HEK293 (cell line): ENCODE data around the gene SELENOS.

ENCODE experiments used
- CTCF ChIA-PET: fragments of 350-600 bp; formaldehyde crosslinking; extraction: SDS; loops from one replicate; lab custom pipeline; 2021; ENCODE audit warnings: antibody characterized with exemption; lab: Yijun Ruan, JAX
- POLR2A ChIA-PET: fragments of 300-600 bp; formaldehyde crosslinking; extraction: SDS; loops from one replicate; lab custom pipeline; 2020; ENCODE audit warnings: antibody characterized with exemption, inconsistent platforms; lab: Yijun Ruan, JAX
- H3K27ac ChIP-seq: fragments of 200-500 bp; sonication (Bioruptor generic); 2 replicates; pipeline ENCODE4 v1.5.1; 2014; ENCODE audit warnings: low read depth, low read length, control low read depth, inconsistent platforms; ENCODE audit errors: extremely low read depth
- H3K36me3 ChIP-seq, 2 experiments: fragments of 200-500 bp in 1 of 2; sonication (Bioruptor generic) in 1 of 2; 1 replicate in 1 of 2; 2 replicates in 1 of 2; pipeline ENCODE4 v1.5.1; 2014 to 2017; ENCODE audit warnings: inconsistent platforms in 2 of 2, low read length in 2 of 2; ENCODE audit not compliant: control insufficient read depth in 2 of 2, insufficient read depth in 1 of 2
- H3K4me1 ChIP-seq: fragments of 200-500 bp; sonication (Bioruptor generic); 2 replicates; pipeline ENCODE4 v1.5.1; 2014; ENCODE audit warnings: mild to moderate bottlenecking, low read length, inconsistent platforms; ENCODE audit not compliant: control insufficient read depth, insufficient read depth
- H3K4me3 ChIP-seq: 2 replicates; pipeline ENCODE4 v1.5.1; 2011; ENCODE audit warnings: low read depth, mild to moderate bottlenecking, control low read depth, low read length, moderate library complexity
- H3K9me3 ChIP-seq: fragments of 200-500 bp; sonication (Bioruptor generic); 2 replicates; pipeline ENCODE4 v1.5.1; 2014; ENCODE audit warnings: low read depth, low read length, inconsistent platforms; ENCODE audit not compliant: control insufficient read depth, insufficient read depth
- FEZF1 ChIP-seq: fragments of 450-650 bp; formaldehyde crosslinking; IDR thresholded peaks from 2 replicates; pipeline ENCODE4 v1.5.1; 2016; ENCODE audit warnings: missing biosample characterization, missing genetic modification characterization
- IKZF3 ChIP-seq: fragments of 450-650 bp; IDR thresholded peaks from 2 replicates; pipeline ENCODE4 v1.5.0; 2018; ENCODE audit warnings: missing biosample characterization, mild to moderate bottlenecking, missing genetic modification characterization, moderate library complexity
- SCRT2 ChIP-seq: fragments of 450-650 bp; formaldehyde crosslinking; IDR thresholded peaks from 2 replicates; pipeline ENCODE4 v1.5.1; 2016; ENCODE audit warnings: missing biosample characterization, missing genetic modification characterization
- WT1 ChIP-seq: fragments of 450-650 bp; formaldehyde crosslinking; IDR thresholded peaks from 2 replicates; pipeline ENCODE4 v1.5.1; 2016; ENCODE audit warnings: missing biosample characterization, missing genetic modification characterization
- ZBTB17 ChIP-seq: fragments of 450-650 bp; formaldehyde crosslinking; IDR thresholded peaks from 2 replicates; pipeline ENCODE4 v1.5.1; 2016; ENCODE audit warnings: missing biosample characterization, missing genetic modification characterization
- ZBTB20 ChIP-seq: fragments of 450-650 bp; formaldehyde crosslinking; IDR thresholded peaks from 2 replicates; pipeline ENCODE4 v1.5.1; 2016; ENCODE audit warnings: missing biosample characterization, missing genetic modification characterization
- ZBTB48 ChIP-seq: fragments of 450-650 bp; formaldehyde crosslinking; IDR thresholded peaks from 2 replicates; pipeline ENCODE4 v1.5.1; 2016; ENCODE audit warnings: missing biosample characterization, missing genetic modification characterization
- ZEB2 ChIP-seq: fragments of 450-650 bp; formaldehyde crosslinking; IDR thresholded peaks from 2 replicates; pipeline ENCODE4 v1.5.1; 2016; ENCODE audit warnings: missing biosample characterization, missing genetic modification characterization
- ZFP69B ChIP-seq: fragments of 450-650 bp; formaldehyde crosslinking; IDR thresholded peaks from 2 replicates; pipeline ENCODE4 v1.5.1; 2016; ENCODE audit warnings: missing biosample characterization, missing genetic modification characterization
- ZNF140 ChIP-seq: fragments of 450-650 bp; formaldehyde crosslinking; IDR thresholded peaks from 2 replicates; pipeline ENCODE4 v1.5.1; 2016; ENCODE audit warnings: missing biosample characterization, missing genetic modification characterization
- ZNF184 ChIP-seq: fragments of 450-650 bp; IDR thresholded peaks from 2 replicates; pipeline ENCODE4 v1.5.1; 2018; ENCODE audit warnings: missing biosample characterization, mild to moderate bottlenecking, missing genetic modification characterization
- ZNF248 ChIP-seq: fragments of 450-650 bp; formaldehyde crosslinking; IDR thresholded peaks from 2 replicates; pipeline ENCODE4 v1.5.1; 2017; ENCODE audit warnings: missing biosample characterization, missing genetic modification characterization
- ZNF335 ChIP-seq: fragments of 450-650 bp; formaldehyde crosslinking; conservative IDR thresholded peaks from 2 replicates; pipeline ENCODE4 v1.5.1; 2016; ENCODE audit warnings: missing biosample characterization, missing genetic modification characterization
- ZNF341 ChIP-seq: fragments of 450-650 bp; formaldehyde crosslinking; IDR thresholded peaks from 2 replicates; pipeline ENCODE4; 2016; ENCODE audit warnings: low read depth, missing biosample characterization, missing genetic modification characterization
- ZNF354C ChIP-seq: fragments of 450-650 bp; formaldehyde crosslinking; IDR thresholded peaks from 2 replicates; pipeline ENCODE4 v1.5.1; 2016; ENCODE audit warnings: missing biosample characterization, missing genetic modification characterization, low read depth, borderline replicate concordance
- ZNF366 ChIP-seq: fragments of 450-650 bp; formaldehyde crosslinking; conservative IDR thresholded peaks from 2 replicates; pipeline ENCODE4 v1.5.1; 2016; ENCODE audit warnings: missing biosample characterization, missing genetic modification characterization
- ZNF433 ChIP-seq: fragments of 450-650 bp; formaldehyde crosslinking; IDR thresholded peaks from 2 replicates; pipeline ENCODE4 v1.5.1; 2016; ENCODE audit warnings: missing biosample characterization, missing genetic modification characterization, low read depth
- ZNF558 ChIP-seq: fragments of 450-650 bp; formaldehyde crosslinking; IDR thresholded peaks from 2 replicates; pipeline ENCODE4 v1.5.1; 2016; ENCODE audit warnings: missing biosample characterization, missing genetic modification characterization
- ZNF560 ChIP-seq: fragments of 450-650 bp; formaldehyde crosslinking; IDR thresholded peaks from 2 replicates; pipeline ENCODE4 v1.5.1; 2017; ENCODE audit warnings: missing biosample characterization, missing genetic modification characterization, borderline replicate concordance
- ZNF561 ChIP-seq: fragments of 450-650 bp; IDR thresholded peaks from 2 replicates; pipeline ENCODE4 v1.5.1; 2018; ENCODE audit warnings: missing biosample characterization, missing genetic modification characterization, borderline replicate concordance
- ZNF623 ChIP-seq: fragments of 450-650 bp; formaldehyde crosslinking; IDR thresholded peaks from 2 replicates; pipeline ENCODE4 v1.5.1; 2016; ENCODE audit warnings: missing biosample characterization, missing genetic modification characterization
- ZNF654 ChIP-seq: fragments of 450-650 bp; formaldehyde crosslinking; IDR thresholded peaks from 2 replicates; pipeline ENCODE4 v1.5.1; 2016; ENCODE audit warnings: low read depth, missing biosample characterization, missing genetic modification characterization
- ZNF701 ChIP-seq: fragments of 450-650 bp; formaldehyde crosslinking; IDR thresholded peaks from 2 replicates; pipeline ENCODE4 v1.5.1; 2016; ENCODE audit warnings: missing biosample characterization, missing genetic modification characterization
- ZNF768 ChIP-seq: fragments of 450-650 bp; formaldehyde crosslinking; IDR thresholded peaks from 2 replicates; pipeline ENCODE4 v1.5.1; 2018; ENCODE audit warnings: missing biosample characterization, mild to moderate bottlenecking, missing genetic modification characterization
- ZNF776 ChIP-seq: fragments of 450-650 bp; formaldehyde crosslinking; IDR thresholded peaks from 2 replicates; pipeline ENCODE4 v1.5.0; 2017; ENCODE audit warnings: missing biosample characterization, missing genetic modification characterization, borderline replicate concordance
- TF ChIP-seq, protein P1 (sequence below): fragments of 450-650 bp; formaldehyde crosslinking; IDR thresholded peaks from 2 replicates; pipeline ENCODE4 v1.5.1; 2016; ENCODE audit warnings: missing biosample characterization, missing genetic modification characterization
- TF ChIP-seq, protein P2 (sequence below): fragments of 450-650 bp; formaldehyde crosslinking; IDR thresholded peaks from 2 replicates; pipeline ENCODE4 v1.5.1; 2016; ENCODE audit warnings: missing biosample characterization, missing genetic modification characterization
- TF ChIP-seq, protein P3 (sequence below): fragments of 450-650 bp; formaldehyde crosslinking; IDR thresholded peaks from 2 replicates; pipeline ENCODE4 v1.5.1; 2016; ENCODE audit warnings: missing biosample characterization, missing genetic modification characterization

Gene SELENOS

DNA sequence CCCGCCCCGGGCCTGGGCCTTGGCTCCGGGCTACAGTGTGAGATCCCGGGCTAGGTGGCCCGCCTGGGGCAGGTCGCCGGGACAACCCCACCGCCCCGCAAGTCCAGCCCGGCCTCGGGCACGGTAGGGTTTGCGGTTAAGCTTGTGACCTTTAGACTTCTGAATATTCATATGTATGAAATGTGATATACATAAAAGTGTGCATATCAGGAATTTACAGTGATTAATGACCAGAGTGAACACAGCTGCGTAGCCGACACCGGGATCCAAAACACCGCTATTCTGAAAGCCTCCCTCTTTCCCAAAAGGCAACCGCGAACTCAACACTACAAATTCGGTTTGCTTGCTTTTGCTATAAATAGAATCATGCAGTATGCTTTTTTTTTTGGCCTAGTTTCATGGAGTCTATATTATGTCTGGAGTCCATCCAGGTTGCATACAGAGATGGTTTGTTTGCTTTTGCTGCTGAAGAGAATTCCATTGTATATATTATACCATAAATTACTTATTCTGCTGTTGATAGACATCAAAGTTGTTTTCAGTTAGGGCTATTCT lies 18.4 kb upstream of the SELENOS start (continued):
- TF ChIP-seq WT1 (tag by site-specific recombination) (peak; percentile 33; the same call in 1 of the 2 replicates), ZNF354C (tag by site-specific recombination) (no peak), ZNF341 (tag by site-specific recombination) (peak; percentile 92), ZBTB20 (tag by site-specific recombination) (peak; percentile 6; the same call in 1 of the 2 replicates), IKZF3 (tag by site-specific recombination) (peak; percentile 39), ZNF560 (no peak), ZNF366 (tag by site-specific recombination) (peak; percentile 72), ZNF701 (tag by site-specific recombination) (no peak), ZBTB48 (0 out of 2 replicates have a peak, but pooled peaks have one; percentile 27), ZNF776 (no peak), ZFP69B (tag by site-specific recombination) (no peak), ZNF335 (tag by site-specific recombination) (peak; percentile 69), ZNF184 (tag by site-specific recombination) (no peak), ZNF561 (tag by site-specific recombination) (peak; percentile 13; the same call in 1 of the 2 replicates), ZNF558 (tag by site-specific recombination) (0 out of 2 replicates have a peak, but pooled peaks have one; percentile 19), ZNF433 (no peak)
- TF ChIP-seq, protein P1, sequence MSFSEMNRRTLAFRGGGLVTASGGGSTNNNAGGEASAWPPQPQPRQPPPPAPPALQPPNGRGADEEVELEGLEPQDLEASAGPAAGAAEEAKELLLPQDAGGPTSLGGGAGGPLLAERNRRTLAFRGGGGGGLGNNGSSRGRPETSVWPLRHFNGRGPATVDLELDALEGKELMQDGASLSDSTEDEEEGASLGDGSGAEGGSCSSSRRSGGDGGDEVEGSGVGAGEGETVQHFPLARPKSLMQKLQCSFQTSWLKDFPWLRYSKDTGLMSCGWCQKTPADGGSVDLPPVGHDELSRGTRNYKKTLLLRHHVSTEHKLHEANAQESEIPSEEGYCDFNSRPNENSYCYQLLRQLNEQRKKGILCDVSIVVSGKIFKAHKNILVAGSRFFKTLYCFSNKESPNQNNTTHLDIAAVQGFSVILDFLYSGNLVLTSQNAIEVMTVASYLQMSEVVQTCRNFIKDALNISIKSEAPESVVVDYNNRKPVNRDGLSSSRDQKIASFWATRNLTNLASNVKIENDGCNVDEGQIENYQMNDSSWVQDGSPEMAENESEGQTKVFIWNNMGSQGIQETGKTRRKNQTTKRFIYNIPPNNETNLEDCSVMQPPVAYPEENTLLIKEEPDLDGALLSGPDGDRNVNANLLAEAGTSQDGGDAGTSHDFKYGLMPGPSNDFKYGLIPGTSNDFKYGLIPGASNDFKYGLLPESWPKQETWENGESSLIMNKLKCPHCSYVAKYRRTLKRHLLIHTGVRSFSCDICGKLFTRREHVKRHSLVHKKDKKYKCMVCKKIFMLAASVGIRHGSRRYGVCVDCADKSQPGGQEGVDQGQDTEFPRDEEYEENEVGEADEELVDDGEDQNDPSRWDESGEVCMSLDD (tag by site-specific recombination): 0 out of 2 replicates have a peak, but pooled peaks have one; percentile 50
- TF ChIP-seq, protein P2, sequence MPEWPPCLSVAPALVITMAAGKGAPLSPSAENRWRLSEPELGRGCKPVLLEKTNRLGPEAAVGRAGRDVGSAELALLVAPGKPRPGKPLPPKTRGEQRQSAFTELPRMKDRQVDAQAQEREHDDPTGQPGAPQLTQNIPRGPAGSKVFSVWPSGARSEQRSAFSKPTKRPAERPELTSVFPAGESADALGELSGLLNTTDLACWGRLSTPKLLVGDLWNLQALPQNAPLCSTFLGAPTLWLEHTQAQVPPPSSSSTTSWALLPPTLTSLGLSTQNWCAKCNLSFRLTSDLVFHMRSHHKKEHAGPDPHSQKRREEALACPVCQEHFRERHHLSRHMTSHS (tag by site-specific recombination): no peak

DNA sequence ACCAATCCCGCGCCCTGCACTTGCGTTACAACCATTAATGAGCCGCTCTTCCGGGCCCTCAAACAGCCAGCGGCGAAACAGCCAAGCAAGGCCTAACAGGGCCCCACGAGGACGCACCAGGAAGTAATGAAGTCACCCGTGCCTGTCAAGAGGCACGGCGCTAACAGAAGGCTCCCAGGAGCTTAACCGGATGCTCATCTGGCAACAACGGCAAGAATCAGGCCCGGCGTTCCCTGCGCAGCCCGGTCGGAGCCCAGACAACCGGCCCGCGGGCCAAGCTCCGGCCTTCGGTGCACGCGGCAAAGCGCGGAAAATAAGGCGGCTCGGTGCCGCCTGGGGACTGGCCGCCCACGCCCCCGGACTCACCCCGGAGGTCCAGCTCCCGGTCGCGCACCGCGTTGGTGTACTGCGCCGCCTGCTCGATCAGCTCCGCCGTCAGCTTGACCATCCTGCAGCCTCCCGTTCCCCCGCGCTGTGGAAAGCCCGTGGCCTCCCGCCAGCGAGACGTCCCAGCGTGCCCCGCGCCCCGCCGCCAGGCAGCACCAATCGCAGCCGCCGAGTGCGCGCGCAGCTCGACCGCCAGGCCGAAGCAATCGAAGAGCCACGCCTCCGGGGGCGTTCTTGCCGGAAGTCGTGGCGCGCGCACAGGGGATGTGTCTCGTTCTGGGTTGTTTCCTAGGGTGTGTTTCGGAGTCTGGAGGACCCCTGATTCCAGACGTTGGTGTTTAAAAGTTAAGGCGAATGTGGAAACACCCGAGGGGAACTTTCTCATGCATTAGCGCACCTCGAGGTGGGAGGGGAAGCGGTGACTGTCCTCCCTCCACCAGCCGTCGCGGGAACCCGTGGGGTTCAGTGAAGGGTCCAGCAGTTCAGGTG lies 17.7 kb upstream of the SELENOS start, which contains the start of gene SNRPA1:
TSS of gene SNRPA1 (minus strand) at position 518 of the 876 bp plus-strand sequence. CDS start at position 448, 70 bp downstream.
- peak within 1 kb of the TSS; percentile 64 for H3K4me3 ChIP-seq
- H3K4me1 ChIP-seq: peaks cover 11% of the 10 kb centered on the region
- CTCF ChIA-PET: interaction anchor here (0.7 to 7.4 kb wide), 3 partner anchors 286 to 389 kb away, joined by 3 to 64 read pairs (median 3); no protein-coding TSS in a partner anchor
- no peaks in the 10 kb centered on the region for H3K9me3 ChIP-seq
- H3K36me3 ChIP-seq: peaks cover 23 to 25% of the 10 kb centered on the region in 2 experiments
- POLR2A ChIA-PET: interaction anchor here (0.6 to 2.8 kb wide), 11 partner anchors 10 to 693 kb away, joined by 3 to 10 read pairs (median 5); partner anchors contain the start of genes ASB7, CHSY1, LINS1 and TARS3
- H3K27ac ChIP-seq: peak within 1 kb of the TSS; percentile 95
- TF ChIP-seq, protein P3, sequence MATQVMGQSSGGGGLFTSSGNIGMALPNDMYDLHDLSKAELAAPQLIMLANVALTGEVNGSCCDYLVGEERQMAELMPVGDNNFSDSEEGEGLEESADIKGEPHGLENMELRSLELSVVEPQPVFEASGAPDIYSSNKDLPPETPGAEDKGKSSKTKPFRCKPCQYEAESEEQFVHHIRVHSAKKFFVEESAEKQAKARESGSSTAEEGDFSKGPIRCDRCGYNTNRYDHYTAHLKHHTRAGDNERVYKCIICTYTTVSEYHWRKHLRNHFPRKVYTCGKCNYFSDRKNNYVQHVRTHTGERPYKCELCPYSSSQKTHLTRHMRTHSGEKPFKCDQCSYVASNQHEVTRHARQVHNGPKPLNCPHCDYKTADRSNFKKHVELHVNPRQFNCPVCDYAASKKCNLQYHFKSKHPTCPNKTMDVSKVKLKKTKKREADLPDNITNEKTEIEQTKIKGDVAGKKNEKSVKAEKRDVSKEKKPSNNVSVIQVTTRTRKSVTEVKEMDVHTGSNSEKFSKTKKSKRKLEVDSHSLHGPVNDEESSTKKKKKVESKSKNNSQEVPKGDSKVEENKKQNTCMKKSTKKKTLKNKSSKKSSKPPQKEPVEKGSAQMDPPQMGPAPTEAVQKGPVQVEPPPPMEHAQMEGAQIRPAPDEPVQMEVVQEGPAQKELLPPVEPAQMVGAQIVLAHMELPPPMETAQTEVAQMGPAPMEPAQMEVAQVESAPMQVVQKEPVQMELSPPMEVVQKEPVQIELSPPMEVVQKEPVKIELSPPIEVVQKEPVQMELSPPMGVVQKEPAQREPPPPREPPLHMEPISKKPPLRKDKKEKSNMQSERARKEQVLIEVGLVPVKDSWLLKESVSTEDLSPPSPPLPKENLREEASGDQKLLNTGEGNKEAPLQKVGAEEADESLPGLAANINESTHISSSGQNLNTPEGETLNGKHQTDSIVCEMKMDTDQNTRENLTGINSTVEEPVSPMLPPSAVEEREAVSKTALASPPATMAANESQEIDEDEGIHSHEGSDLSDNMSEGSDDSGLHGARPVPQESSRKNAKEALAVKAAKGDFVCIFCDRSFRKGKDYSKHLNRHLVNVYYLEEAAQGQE (tag by site-specific recombination): 0 out of 2 replicates have a peak, but pooled peaks have one; percentile 24
- TF ChIP-seq SCRT2 (tag by site-specific recombination) (no peak), FEZF1 (tag by site-specific recombination) (no peak; the same call in 1 of the 2 replicates), ZNF248 (tag by site-specific recombination) (no peak), ZNF654 (no peak), ZEB2 (tag by site-specific recombination) (peak; percentile 79), ZNF768 (tag by site-specific recombination) (no peak), ZNF623 (0 out of 2 replicates have a peak, but pooled peaks have one; percentile 7), ZBTB17 (tag by site-specific recombination) (peak; percentile 100), ZNF140 (no peak)
